ENCODE measurements around the gene CCT7. TPM values are rescaled to one million over a fixed set of nuclear protein-coding genes. Genes with fewer than 3 reads are reported as not detected.

The CCT7 gene
- polyA plus RNA-seq, 1 donor = 169 TPM

GRCh38 chr2:73238976-73239375, 4.9 kb downstream of the CCT7 start:
- no peak for DNase-seq
- Histone ChIP-seq H3K27ac (ENCODE audit: low read length) (no peak overlapping the region), H3K4me3 (ENCODE audit: low read length) (no peak overlapping the region), H3K4me1 (ENCODE audit: control insufficient read depth, insufficient read depth, low read length) (peaks cover 4% of the 10 kb centered on the region), H3K27me3 (ENCODE audit: control insufficient read depth, insufficient read depth, low read length) (no peaks in the 10 kb centered on the region), H3K36me3 (ENCODE audit: control insufficient read depth, insufficient read depth, low read length) (peaks cover 29% of the 10 kb centered on the region), H3K9me3 (ENCODE audit: control insufficient read depth, low read depth, low read length) (no peaks in the 10 kb centered on the region)
- no CpG with 5 or more reads among the region's 1 CpG for WGBS (ENCODE audit: insufficient coverage, low lambda C conversion rate)

GRCh38 chr2:73239776-73240175, 5.7 kb downstream of the CCT7 start:
- Histone ChIP-seq H3K27me3 (ENCODE audit: control insufficient read depth, insufficient read depth, low read length) (no peaks in the 10 kb centered on the region), H3K4me3 (ENCODE audit: low read length) (no peak overlapping the region), H3K27ac (ENCODE audit: low read length) (no peak overlapping the region), H3K4me1 (ENCODE audit: control insufficient read depth, insufficient read depth, low read length) (peaks cover 4% of the 10 kb centered on the region), H3K9me3 (ENCODE audit: control insufficient read depth, low read depth, low read length) (no peaks in the 10 kb centered on the region), H3K36me3 (ENCODE audit: control insufficient read depth, insufficient read depth, low read length) (peaks cover 37% of the 10 kb centered on the region)
- DNase-seq = no peak
- WGBS (ENCODE audit: insufficient coverage, low lambda C conversion rate) = 83% methylated on average over 1 of the region's 3 CpGs

- H3K9me3 ChIP-seq (ENCODE audit: control insufficient read depth, low read depth, low read length) = no peaks in the 10 kb centered on the region
- H3K4me3 ChIP-seq (ENCODE audit: low read length) = no peak overlapping the region
- no peaks in the 10 kb centered on the region for H3K4me1 ChIP-seq (ENCODE audit: control insufficient read depth, insufficient read depth, low read length)
- no CpG with 5 or more reads among the region's 5 CpGs for WGBS (ENCODE audit: insufficient coverage, low lambda C conversion rate)
- DNase-seq = no peak
- no peaks in the 10 kb centered on the region for H3K27me3 ChIP-seq (ENCODE audit: control insufficient read depth, insufficient read depth, low read length)
- H3K36me3 ChIP-seq (ENCODE audit: control insufficient read depth, insufficient read depth, low read length) = peaks cover 79% of the 10 kb centered on the region
- H3K27ac ChIP-seq (ENCODE audit: low read length) = no peak overlapping the region
Observed at GRCh38 chr2:73243884-73244570, 9.9 kb downstream of the CCT7 start.

- H3K36me3 ChIP-seq (ENCODE audit: control insufficient read depth, insufficient read depth, low read length) = peaks cover 81% of the 10 kb centered on the region
Observed at GRCh38 chr2:73244580-73244979, 10.5 kb downstream of the CCT7 start.

GRCh38 chr2:73246850-73247249, 12.7 kb downstream of the CCT7 start:
- no peaks in the 10 kb centered on the region for H3K4me1 ChIP-seq (ENCODE audit: control insufficient read depth, insufficient read depth, low read length)
- WGBS (ENCODE audit: insufficient coverage, low lambda C conversion rate) = no CpG with 5 or more reads among the region's 3 CpGs
- peaks cover 88% of the 10 kb centered on the region for H3K36me3 ChIP-seq (ENCODE audit: control insufficient read depth, insufficient read depth, low read length)
- no peak overlapping the region for H3K4me3 ChIP-seq (ENCODE audit: low read length)
- H3K27me3 ChIP-seq (ENCODE audit: control insufficient read depth, insufficient read depth, low read length) = no peaks in the 10 kb centered on the region
- no peak overlapping the region for H3K27ac ChIP-seq (ENCODE audit: low read length)
- DNase-seq = no peak
- H3K9me3 ChIP-seq (ENCODE audit: control insufficient read depth, low read depth, low read length) = no peaks in the 10 kb centered on the region

More at GRCh38 chr2:73244580-73244979, 10.5 kb downstream of the CCT7 start:
- Histone ChIP-seq H3K27ac (ENCODE audit: low read length) (no peak overlapping the region), H3K4me1 (ENCODE audit: control insufficient read depth, insufficient read depth, low read length) (no peaks in the 10 kb centered on the region), H3K27me3 (ENCODE audit: control insufficient read depth, insufficient read depth, low read length) (no peaks in the 10 kb centered on the region), H3K9me3 (ENCODE audit: control insufficient read depth, low read depth, low read length) (no peaks in the 10 kb centered on the region), H3K4me3 (ENCODE audit: low read length) (no peak overlapping the region)
- WGBS (ENCODE audit: insufficient coverage, low lambda C conversion rate) = no CpG with 5 or more reads among the region's 3 CpGs
- no peak for DNase-seq

- Histone ChIP-seq H3K4me1 (ENCODE audit: control insufficient read depth, insufficient read depth, low read length) (no peaks in the 10 kb centered on the region), H3K4me3 (ENCODE audit: low read length) (no peak overlapping the region), H3K36me3 (ENCODE audit: control insufficient read depth, insufficient read depth, low read length) (peaks cover 92% of the 10 kb centered on the region), H3K27ac (ENCODE audit: low read length) (no peak overlapping the region), H3K9me3 (ENCODE audit: control insufficient read depth, low read depth, low read length) (no peaks in the 10 kb centered on the region), H3K27me3 (ENCODE audit: control insufficient read depth, insufficient read depth, low read length) (no peaks in the 10 kb centered on the region)
- no CpG with 5 or more reads among the region's 9 CpGs for WGBS (ENCODE audit: insufficient coverage, low lambda C conversion rate)
- DNase-seq = no peak
Observed at GRCh38 chr2:73249636-73250035, 15.5 kb downstream of the CCT7 start.

- Histone ChIP-seq H3K36me3 (ENCODE audit: control insufficient read depth, insufficient read depth, low read length) (peaks cover 81% of the 10 kb centered on the region), H3K27me3 (ENCODE audit: control insufficient read depth, insufficient read depth, low read length) (no peaks in the 10 kb centered on the region), H3K4me1 (ENCODE audit: control insufficient read depth, insufficient read depth, low read length) (no peaks in the 10 kb centered on the region), H3K9me3 (ENCODE audit: control insufficient read depth, low read depth, low read length) (no peaks in the 10 kb centered on the region), H3K27ac (ENCODE audit: low read length) (no peak overlapping the region), H3K4me3 (ENCODE audit: low read length) (no peak overlapping the region)
- WGBS (ENCODE audit: insufficient coverage, low lambda C conversion rate) = no CpG with 5 or more reads among the region's 17 CpGs
- no peak for DNase-seq
Observed at GRCh38 chr2:73250872-73251846, 17.1 kb downstream of the CCT7 start.

GRCh38 chr2:73252238-73253027, 18.3 kb downstream of the CCT7 start:
- no peaks in the 10 kb centered on the region for H3K4me1 ChIP-seq (ENCODE audit: control insufficient read depth, insufficient read depth, low read length)
- no CpG with 5 or more reads among the region's 17 CpGs for WGBS (ENCODE audit: insufficient coverage, low lambda C conversion rate)
- peaks cover 69% of the 10 kb centered on the region for H3K36me3 ChIP-seq (ENCODE audit: control insufficient read depth, insufficient read depth, low read length)
- H3K27ac ChIP-seq (ENCODE audit: low read length) = no peak overlapping the region
- no peak for DNase-seq
- H3K27me3 ChIP-seq (ENCODE audit: control insufficient read depth, insufficient read depth, low read length) = no peaks in the 10 kb centered on the region
- no peaks in the 10 kb centered on the region for H3K9me3 ChIP-seq (ENCODE audit: control insufficient read depth, low read depth, low read length)
- no peak overlapping the region for H3K4me3 ChIP-seq (ENCODE audit: low read length)

- no peak for DNase-seq
- no peaks in the 10 kb centered on the region for H3K27me3 ChIP-seq (ENCODE audit: control insufficient read depth, insufficient read depth, low read length)
- no peaks in the 10 kb centered on the region for H3K9me3 ChIP-seq (ENCODE audit: control insufficient read depth, low read depth, low read length)
- WGBS (ENCODE audit: insufficient coverage, low lambda C conversion rate) = no CpG with 5 or more reads among the region's 2 CpGs
- H3K27ac ChIP-seq (ENCODE audit: low read length) = no peak overlapping the region
- H3K4me3 ChIP-seq (ENCODE audit: low read length) = no peak overlapping the region
- H3K4me1 ChIP-seq (ENCODE audit: control insufficient read depth, insufficient read depth, low read length) = no peaks in the 10 kb centered on the region
- peaks cover 59% of the 10 kb centered on the region for H3K36me3 ChIP-seq (ENCODE audit: control insufficient read depth, insufficient read depth, low read length)
Observed at GRCh38 chr2:73253400-73253799, 19.3 kb downstream of the CCT7 start.

- Histone ChIP-seq H3K9me3 (ENCODE audit: control insufficient read depth, low read depth, low read length) (no peaks in the 10 kb centered on the region), H3K4me3 (ENCODE audit: low read length) (no peak overlapping the region), H3K27ac (ENCODE audit: low read length) (no peak overlapping the region), H3K36me3 (ENCODE audit: control insufficient read depth, insufficient read depth, low read length) (peaks cover 54% of the 10 kb centered on the region), H3K4me1 (ENCODE audit: control insufficient read depth, insufficient read depth, low read length) (no peaks in the 10 kb centered on the region), H3K27me3 (ENCODE audit: control insufficient read depth, insufficient read depth, low read length) (no peaks in the 10 kb centered on the region)
- no peak for DNase-seq
- 100% methylated on average over 1 of the region's 3 CpGs for WGBS (ENCODE audit: insufficient coverage, low lambda C conversion rate)
Observed at GRCh38 chr2:73253901-73254300, 19.8 kb downstream of the CCT7 start.
